GM18498 (cell line): ENCODE measurements around the gene GPR149.
A peak's percentile ranks its signal among the peaks of the same experiment; 100 is the strongest.
"Not testable (repeated sequence)": the region's sequence is repeated elsewhere in the genome, so short reads cannot be mapped to it uniquely, and the experiment has no call there.

Experiments
- ATAC-seq: cut with Tn5 transposase; IDR thresholded peaks from one replicate; pipeline ENCODE4 v1.9.1; 2021; ENCODE audit warnings: mild to moderate bottlenecking, moderate library complexity; ENCODE audit not compliant: unreplicated experiment

GPR149 gene, protein sequence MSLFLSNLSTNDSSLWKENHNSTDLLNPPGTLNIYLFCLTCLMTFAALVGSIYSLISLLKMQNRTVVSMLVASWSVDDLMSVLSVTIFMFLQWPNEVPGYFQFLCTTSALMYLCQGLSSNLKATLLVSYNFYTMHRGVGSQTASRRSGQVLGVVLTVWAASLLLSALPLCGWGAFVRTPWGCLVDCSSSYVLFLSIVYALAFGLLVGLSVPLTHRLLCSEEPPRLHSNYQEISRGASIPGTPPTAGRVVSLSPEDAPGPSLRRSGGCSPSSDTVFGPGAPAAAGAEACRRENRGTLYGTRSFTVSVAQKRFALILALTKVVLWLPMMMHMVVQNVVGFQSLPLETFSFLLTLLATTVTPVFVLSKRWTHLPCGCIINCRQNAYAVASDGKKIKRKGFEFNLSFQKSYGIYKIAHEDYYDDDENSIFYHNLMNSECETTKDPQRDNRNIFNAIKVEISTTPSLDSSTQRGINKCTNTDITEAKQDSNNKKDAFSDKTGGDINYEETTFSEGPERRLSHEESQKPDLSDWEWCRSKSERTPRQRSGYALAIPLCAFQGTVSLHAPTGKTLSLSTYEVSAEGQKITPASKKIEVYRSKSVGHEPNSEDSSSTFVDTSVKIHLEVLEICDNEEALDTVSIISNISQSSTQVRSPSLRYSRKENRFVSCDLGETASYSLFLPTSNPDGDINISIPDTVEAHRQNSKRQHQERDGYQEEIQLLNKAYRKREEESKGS

DNA sequence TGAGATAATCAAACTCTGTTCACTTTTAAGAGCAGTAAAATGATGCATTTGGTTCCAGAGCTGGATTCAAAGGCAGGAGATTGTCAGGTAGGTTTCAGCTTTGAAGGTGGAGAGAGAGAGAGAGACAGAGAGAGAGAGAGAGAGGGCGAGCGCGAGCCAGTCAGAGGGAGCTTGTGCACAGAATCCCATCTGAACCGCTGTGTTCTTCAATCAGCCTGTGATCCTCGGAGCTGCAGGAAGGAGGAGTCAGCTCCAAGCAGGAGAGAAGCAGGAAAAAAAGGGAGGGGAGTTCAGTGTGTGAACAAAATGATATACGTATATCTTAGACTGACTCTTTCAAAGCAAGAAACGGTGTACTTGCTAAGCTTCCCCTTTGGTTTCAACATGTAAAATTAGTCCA is at the start of gene GPR149:
Gene GPR149 (minus strand): TSS at position 177 of the 400 bp plus-strand sequence. CDS start 575 bp downstream, outside the sequence.
- ATAC-seq = no peak

DNA sequence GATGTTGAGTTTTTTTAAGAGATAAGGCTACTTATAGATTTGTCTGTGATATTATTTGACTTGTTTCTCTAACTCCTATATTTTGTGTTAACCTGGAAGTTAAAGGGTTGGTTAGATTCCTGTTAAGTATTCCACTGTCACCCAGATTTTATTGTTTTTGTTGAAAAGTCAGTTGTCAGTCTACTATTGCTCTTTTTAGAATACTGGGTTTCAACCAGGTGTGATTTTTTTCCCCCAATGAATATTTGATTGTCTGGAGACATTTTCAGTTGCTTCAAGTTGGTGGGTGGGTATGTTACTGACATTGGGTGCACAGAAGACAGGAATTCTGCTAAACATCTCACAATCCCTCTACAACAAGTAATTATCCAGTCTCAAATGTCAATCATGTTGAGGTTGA is 43.8 kb upstream of the GPR149 start:
- ATAC-seq = no peak

DNA sequence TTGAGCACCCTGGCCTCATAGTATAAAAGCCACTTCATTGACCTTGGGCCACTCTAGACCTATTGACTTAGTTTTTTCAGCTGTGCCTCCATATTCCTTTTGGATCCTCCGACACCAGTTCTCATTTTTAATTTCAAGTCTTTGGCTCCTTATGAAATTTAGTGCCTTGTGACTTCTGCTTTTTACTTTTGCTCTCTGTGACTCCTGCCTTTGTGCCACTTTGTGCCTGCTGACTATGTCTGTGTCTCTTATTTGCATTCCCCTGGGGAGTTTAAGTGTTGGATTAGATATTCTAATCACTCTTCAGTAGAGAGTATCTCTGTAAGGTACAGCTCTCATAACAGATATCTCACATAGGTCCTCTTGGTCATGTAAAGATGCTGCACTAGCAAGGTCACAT is 39.6 kb upstream of the GPR149 start:
- no peak for ATAC-seq

DNA sequence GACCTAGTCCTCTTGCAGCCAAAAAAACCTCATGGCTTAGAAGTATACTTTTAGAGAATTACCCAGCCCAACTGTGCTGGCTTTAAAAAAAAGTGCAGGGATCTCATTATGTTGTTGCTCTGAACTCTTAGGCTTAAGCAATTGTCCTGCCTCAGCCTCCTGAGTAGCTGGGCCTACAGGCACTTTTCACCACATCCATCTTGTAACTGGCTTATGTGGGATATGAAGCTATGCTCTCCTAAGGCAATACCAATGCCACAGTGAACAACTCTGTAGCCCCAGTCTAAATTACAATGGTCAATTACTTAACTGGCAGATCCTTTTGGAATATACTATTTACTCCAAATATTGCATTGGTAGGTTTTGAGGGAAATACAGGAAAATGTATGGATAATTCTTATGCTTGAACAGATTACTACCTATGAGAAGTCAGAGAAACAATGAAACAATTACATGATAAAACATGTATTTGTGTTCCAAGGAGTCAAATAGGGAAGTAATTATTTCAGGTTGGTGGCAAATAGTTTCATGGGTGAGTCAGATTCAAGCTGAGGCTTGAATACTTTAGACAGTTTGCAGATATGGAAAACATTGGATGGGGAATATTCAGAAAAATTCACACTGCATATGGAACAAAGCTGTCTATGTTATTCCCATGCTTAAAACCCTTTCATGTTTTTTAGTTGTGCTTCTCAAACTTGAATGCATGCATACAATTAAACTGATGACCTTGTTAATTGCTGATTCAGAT is 34.6 kb upstream of the GPR149 start:
- no peak for ATAC-seq

DNA sequence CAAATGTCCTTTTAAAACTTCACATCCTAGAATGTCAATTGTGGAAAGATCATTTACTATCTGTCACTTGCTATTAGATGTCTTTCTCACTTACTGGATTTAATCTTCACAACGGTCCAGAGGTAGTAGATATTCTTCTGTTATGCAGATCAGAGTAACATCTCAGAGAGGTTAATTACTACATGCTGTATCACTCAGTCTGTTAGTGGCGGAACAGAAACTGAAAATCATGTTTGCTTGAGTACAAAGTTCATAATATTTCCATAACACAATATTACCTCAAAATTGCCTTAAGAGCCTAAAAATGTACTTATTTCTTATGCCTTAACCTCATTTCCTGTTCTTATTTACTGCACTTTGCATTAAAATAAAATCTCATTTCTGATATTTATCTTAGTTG is 28.6 kb upstream of the GPR149 start:
- no peak for ATAC-seq

DNA sequence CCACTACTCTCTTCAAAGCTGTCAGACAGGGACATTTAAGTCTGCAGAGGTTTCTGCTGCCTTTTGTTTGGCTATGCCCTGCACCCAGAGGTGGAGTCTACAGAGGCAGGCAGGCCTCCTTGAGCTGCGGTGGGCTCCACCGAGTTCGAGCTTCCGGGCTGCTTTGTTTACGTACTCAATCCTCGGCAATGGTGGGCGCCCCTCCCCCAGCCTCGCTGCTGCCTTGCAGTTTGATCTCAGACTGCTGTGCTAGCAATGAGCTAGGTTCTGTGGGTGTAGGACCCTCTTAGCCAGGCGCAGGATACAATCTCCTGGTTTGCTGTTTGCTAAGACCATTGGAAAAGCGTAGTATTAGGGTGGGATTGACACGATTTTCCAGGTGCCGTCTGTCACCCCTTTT is 9.1 kb upstream of the GPR149 start:
- not testable (repeated sequence) for ATAC-seq

DNA sequence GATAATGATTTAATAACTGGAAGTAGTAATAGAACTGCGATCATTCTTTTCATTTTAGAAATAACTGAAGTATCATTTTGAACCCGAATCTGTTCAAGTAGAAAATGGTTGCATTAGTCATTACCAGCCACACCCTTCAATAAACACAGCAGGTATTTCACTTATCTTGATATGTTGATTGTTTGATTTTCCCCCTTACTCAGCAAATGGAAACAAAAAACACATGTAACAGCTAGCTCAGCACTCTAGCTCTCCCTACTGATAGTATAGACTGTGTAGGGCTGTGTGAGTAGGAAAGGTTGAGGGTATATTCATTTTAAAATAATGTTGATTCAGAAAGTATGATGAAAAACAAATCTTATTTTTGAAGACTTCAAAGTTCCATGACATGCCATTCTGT is 1.1 kb upstream of the GPR149 start:
- ATAC-seq = no peak

DNA sequence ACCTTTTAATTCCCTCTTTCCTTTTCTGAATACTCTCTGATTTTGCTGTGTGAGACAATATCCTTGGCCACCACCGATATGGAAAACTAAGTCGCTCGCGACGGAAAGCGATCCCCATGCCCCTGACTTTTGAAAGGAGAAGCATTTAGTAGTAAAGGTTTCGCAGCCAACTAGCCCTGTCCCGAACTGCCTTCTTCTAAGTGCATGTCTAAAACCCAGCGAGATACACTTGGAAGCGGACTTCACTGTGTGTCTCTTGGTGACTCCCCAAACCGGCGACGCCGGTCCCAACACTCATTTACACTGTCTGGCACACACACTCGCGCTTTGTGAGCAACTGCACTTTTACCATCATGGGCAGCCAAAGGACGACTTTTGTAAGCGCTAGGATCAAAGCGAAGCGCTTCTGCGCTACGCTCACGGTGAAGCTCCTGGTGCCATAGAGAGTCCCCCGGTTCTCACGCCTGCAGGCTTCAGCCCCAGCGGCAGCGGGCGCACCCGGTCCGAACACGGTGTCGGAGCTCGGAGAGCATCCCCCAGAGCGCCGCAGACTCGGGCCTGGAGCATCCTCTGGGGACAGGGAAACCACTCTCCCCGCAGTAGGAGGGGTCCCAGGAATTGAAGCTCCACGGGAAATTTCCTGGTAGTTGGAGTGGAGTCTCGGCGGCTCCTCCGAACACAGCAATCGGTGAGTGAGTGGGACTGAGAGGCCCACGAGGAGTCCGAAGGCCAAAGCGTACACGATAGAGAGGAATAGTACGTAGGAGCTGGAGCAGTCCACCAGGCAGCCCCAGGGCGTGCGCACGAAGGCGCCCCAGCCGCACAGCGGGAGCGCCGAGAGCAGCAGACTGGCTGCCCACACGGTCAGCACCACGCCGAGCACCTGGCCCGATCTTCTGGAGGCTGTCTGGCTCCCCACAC is 1.4 kb downstream of the GPR149 start:
- no peak for ATAC-seq

DNA sequence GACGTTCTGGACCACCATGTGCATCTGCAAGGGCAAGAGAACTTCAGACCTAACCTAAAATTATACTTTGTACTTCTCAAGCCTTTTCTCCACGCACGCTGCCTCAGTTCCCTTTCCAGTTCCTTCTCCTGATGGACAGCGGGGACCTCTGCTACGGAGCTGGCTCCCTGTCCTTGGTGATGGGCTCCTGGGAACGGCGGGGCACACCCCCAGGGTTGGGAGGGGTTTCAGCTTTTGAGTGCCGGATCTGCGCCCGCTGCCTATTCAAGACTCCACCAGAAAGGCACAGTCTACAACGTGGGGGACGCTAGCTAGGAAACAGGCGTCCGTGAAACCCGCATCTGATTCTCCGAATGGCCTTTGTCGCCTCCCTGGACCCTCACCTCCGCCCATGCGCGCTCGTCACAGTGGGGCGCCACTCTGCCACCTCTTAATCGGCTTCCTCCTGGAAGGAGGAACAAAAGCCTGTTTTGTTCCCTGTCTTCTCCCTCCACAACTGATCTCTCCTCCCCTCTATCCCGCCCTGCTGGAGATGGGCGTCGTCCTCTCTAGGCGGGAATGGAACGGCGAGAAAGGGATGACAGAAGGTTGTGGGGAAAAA is 2.2 kb downstream of the GPR149 start:
- ATAC-seq = no peak

DNA sequence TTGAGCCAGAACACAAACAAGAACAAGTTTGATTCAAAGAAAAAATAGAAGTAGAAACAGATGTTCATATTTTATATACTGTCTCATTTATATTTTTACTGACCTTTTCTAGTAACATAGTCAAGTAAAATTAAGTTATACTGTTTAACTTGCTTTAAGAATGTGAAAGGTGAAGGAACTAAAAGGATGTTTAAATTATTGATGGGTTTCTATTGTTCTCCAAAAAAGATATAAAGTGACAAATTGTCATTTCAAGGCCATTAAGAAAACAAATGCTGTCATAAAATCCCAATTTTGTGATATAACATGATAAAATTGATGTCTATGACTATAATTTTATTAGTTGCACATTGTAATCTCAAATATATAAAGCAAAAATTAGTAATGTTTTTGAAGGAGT is 7.3 kb downstream of the GPR149 start:
- no peak for ATAC-seq

DNA sequence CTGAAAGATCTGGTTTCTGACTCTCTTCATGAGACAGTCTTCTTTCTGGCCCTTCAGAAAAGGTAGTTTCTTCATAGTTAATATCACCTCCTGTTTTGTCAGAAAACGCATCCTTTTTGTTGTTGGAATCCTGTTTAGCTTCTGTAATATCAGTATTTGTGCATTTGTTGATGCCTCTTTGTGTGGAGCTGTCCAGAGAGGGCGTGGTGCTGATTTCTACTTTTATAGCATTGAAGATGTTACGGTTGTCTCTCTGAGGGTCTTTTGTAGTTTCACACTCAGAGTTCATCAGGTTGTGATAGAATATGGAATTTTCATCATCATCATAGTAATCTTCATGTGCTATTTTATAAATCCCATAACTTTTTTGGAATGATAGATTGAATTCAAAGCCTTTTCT is 8.9 kb downstream of the GPR149 start:
- no peak for ATAC-seq

DNA sequence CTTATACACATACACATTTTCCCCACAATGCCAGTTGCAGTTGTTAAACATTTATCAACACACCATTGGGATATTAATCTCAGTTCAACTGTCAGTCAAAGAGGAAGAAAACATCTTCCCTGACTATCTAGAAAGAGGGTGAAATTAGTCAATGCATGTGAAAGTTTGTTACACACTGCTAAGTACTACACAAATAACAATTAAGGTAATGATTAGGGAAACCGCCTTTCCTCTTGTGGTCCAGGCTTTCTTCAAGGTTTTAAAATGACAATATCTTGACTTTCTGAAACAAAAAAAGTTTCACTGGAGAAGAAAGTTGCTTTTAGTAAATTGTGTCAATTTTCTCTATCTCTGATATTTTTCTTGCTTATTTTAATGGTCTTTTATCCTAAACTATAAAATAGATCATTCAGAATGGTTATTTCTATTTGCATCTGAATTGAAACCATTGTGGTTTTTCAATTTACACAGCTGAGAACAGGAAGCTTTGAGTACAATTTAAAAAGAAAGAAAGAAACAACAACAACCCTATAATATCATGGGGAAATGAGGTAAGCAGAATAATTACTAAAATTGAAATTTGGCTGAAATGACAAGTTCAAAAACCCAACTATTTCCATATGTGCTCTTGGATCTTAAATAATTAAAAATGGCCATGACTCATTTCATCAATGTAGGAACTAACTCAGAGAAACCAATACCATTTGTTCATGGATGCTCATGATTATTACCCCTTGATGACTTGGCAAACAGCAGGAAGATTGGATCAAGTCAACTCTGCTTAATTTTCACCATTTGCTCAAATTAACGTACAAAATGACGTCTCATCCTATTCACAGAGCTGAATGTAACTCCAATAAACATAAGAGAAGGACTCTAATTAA is 31.7 kb downstream of the GPR149 start:
- ATAC-seq = peak; percentile 97

DNA sequence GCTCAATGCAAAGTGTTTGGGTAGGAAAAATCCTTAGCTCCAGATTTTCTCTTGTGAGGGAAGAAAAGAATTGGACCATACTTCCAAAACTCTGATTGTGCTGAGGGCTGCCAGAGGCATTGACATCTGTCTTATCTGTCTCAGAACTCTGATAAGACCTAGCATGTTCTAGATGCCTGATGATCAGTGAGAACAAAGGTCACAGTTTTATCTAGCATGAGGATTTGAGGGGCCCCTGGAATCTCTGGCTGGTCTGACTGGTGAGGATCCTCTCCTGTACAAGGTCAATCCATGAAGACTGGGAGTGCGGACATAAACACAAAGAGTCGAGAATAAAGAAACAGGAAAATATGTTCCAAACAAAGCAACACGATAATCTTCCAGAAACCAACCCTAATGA is 40.1 kb downstream of the GPR149 start:
- no peak for ATAC-seq

DNA sequence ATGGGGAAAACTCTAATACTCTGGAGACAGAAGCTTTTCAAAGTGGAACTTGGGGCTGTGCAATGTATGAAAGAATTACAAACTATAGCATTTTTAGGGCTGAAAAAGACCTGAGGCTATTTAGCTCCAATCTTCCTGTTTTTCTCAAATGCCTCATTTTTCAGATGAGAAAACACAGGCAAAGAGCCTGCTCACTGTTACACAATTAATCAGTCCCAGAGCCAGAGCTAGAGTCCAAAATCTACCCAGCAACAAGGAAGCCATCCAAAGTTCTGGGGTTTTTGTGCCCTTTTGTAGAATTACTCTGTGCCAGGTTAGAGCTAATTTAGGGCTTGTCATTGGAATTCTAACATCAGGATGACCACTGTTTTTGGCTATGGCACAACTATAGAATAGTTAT is 45.5 kb downstream of the GPR149 start:
- ATAC-seq = no peak

DNA sequence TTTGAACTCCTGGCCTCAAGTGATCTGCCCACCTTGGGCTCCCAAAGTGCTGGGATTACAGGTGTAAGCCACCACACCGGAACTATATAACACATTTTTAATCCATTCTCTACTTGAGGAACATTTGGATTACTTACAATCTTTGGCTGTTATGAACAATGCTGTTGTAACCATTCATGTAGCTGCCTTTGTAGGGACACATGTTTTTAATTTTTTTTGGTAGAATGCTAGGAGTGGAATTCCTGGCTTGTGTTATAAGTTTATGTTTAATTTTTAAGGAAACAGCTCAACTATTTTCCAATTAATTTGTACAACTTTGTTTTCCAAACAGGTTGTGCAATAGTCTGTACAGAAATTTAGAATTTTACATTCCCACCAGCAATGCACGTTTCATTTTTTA is 51.7 kb downstream of the GPR149 start:
- ATAC-seq = no peak

DNA sequence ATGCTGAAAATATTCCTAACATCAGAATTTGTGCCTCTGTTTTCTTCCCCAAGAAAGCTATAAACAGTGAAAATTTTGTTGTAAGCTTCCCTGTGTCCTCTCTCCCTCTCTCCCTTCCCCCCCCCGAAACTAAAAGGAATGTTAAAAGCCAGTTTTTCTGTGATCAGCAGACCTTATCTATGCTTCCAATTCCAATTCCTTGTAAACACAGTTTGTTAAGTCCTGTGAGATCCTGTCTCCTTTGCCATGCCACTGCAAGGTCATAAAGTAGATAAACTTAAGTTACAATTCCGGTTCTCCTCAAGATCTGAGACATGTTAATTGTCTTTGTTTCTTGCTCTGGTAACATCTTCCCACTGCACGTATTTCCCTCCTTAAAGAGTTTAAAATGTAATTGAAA is 62.8 kb downstream of the GPR149 start:
- no peak for ATAC-seq

DNA sequence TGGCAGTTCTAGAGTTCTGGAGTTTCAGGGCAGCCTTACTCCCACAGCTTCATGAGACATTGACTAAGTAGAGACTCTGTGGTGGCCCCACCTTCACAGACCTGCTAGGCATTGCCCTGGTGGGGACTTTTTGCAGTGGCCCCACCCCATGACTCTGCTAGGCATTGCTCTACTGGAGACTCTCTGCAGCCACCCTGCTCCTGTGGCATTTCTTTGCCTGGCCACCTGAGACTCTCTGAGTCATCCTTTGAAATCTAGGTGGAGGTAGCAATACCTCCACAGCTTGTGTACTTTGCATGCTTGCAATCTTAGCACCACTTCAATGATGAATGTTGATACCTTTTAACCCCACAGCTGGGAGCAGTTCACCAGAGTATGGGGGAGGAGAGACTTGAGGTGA is 65.1 kb downstream of the GPR149 start:
- no peak for ATAC-seq

DNA sequence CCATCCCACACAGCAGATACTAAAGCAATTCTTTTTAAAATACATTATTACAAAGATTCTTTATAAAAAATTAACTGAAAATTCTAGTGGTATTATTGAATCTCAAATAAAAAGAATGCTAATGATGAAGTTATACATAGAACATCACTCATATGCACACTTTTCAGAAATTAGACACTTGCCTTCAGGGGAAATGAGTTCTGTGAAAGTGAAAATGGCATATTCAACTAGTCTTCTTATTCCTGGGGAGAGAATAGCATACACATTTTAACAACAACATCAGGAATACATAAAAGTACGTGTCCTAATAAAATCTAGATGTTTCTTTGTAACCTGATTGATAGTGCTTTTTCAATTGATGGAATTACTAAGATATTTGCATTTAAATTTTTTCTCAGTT is 68.9 kb downstream of the GPR149 start:
- no peak for ATAC-seq

DNA sequence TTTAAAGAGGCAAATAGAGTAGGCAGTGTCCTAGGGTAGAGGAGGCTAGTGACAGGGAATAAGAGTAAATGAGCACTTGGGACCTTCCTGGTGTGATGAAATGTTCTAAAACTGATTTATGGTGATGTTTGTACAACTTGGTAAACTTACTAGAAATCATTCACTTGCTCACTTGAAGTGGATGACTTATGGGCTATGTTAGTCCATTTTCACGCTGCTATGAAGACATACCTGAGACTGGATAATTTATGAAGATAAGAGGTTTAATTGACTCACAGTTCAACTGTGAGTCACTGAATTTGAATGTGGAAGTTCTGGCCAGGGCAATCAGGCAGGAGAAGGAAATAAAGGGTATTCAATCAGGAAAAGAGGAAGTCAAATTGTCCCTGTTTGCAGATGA is 74.0 kb downstream of the GPR149 start:
- ATAC-seq = no peak
